Measurements from ENCODE around the gene CHRNA7.

CHRNA7 gene

DNA sequence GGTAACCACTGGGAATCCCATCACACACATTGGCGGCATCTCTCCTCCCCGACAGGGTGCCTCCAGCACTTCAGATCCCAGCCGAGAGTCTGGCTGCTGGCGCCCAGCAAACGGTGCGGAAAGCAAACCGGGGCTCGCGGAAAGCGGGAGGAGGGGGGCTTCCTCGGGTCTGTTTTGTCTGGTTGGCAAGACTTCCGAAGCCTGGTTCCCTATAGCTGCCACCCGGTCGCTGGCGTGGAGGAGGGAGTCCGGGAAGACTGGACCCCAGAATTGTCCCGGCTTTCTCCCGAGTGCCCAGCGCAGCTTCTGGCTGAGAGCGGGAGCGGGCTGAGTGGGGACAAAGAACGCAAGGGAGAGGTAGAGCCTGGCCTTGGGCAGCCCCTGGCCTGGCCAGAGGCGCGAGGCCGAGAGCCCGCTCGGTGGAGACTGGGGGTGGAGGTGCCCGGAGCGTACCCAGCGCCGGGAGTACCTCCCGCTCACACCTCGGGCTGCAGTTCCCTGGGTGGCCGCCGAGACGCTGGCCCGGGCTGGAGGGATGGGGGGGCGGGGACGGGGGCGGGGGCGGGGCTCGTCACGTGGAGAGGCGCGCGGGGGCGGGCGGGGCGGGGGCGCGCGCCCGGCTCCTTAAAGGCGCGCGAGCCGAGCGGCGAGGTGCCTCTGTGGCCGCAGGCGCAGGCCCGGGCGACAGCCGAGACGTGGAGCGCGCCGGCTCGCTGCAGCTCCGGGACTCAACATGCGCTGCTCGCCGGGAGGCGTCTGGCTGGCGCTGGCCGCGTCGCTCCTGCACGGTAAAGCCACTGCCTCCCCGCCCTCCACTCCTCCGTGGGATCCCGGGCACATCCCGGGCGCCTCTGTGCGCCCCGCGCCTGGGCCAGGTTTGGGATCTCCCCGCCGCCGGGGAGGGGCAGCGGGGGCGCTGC is at the start of gene CHRNA7:
CHRNA7 (plus strand) TSS at position 654 of the 920 bp plus-strand sequence; CDS start at position 734, 80 bp downstream.
- FAIRE-seq = no peak

DNA sequence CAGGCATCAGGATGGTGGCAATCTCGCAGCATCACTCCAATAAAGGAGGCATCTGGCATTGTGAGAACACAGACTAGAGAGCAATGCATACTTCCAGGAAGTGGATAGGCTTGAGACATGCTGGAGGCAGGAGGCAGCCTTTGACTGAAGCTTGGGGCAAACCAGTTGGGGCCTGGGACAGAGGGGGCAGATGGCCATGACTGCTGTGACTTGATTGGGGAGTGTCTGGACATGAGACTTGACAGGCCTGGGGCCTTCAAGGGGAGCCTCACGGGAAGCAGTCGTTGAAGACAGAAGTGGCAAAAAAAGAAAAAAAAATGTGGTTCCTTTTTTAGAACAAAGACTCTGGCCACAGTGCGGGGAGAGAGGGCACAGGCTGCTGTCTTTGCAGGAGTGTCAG is 44.7 kb upstream of the CHRNA7 start:
- no peak for FAIRE-seq

DNA sequence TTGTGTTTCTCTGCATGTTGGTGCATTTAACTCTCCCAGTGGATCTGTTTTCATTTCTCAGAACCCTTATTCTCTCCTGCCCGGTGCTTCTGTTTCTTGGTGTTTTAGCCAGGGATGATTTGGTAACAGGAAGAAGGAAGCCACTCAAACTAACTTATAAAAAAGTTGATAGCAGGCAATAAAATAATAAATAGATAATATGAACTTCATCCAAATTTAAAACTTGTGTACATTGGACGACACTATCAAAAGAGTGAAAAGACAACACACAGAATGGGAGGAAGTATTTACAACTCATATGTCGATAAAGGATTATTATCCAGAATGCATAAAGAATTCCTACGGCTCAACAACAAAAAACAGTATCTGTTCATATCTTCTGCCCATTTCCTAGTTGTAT is 37.3 kb upstream of the CHRNA7 start:
- no peak for FAIRE-seq

DNA sequence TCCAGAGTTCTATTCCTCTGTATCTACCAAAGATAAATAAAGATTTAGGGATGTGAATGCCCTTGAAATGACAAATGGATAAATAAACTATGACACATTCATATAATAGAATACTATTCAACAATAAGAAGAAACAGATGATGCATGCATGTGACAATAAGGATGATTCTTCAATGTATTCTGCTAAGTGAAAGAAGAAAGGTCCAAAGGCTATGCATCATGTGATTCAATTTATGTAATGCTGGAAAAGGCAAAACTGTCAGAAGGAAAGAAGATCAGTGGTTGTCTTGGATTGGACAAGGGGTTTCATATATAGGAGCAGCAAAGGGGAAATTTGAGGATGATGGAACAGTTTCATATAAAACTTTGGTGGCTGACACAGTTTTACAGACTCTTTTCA is 32.6 kb upstream of the CHRNA7 start:
- FAIRE-seq = no peak

DNA sequence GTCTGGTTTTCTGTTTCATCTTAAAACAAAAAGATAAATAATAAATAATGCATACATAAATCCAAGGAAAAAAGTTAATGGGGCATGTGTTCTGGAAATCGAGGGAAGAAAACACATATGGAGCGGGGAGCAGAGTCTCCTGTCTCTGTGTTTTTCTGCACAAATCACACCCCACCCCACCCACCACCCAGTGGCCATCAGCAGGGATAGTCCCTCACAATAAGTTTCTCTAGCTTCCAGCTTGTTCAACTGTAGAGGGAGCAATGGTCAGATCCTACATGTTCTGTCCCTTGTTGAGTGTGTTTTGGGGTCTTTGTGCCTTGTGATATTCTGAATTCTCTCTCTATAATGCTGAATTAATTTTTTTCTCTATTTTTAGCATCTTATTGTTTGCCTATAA is 26.8 kb upstream of the CHRNA7 start:
- no peak for FAIRE-seq

DNA sequence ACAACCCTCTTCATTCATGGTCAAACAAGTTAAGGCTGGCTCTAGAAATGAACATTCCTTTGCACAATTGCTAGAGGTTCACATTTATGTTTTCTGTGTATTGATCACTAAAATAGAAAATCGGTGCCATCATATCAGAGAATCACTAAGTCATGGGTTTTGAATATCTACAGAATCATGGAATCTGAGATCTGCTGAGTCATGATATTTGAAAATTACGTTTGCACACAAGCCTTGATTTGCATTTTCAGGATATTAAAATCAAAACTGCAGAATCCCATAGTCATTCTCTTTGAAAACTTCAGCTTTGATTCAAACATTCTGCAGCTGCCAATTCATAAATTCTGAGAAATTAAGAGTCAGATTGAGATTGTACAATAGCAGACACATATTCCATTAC is 26.1 kb upstream of the CHRNA7 start:
- FAIRE-seq = no peak

DNA sequence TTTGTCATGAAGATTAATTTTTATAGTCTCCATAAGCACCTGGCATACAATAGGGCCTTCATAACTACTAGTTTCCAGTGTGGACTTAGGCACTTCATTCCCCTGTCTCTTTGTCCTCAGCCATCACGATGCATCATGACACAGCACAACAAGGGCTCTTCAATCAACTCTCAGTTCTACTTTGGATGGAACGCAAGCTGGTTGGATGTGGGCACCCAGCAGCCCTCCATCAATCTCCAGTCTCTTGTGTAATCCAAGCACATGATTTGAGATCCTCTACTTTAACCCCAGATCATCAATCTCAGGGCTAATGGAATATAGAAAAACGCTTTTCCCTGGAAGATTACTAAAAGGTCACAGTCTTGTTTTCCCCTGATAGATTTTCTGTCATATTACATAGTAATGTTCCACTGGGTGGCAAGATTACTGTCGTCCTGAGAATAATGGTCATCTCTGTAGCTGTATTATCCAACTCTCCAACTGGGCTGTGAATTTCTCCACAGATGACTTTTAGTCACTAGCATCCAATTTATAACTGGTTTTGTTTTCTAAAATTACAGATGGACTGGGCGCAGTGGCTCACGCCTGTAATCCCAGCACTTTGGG is 22.9 kb upstream of the CHRNA7 start:
- no peak for FAIRE-seq

DNA sequence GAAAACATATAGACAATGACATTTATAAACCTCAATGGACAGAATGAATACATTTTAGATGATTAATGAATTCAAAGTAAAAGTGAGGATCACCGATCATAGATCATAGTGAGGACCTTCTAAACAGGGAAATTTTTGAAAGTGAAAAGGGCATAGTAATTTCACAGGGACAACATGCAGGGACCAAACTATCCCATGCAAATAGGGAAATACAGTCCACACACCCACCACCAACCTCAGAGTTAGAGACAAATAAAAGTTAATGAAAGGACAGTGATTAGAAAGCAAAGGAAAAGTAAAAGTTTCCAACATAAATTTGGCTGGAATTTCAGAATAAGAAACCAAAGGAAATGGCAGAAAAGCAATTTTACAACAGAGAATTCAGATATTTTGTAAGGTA is 15.4 kb upstream of the CHRNA7 start:
- no peak for FAIRE-seq

DNA sequence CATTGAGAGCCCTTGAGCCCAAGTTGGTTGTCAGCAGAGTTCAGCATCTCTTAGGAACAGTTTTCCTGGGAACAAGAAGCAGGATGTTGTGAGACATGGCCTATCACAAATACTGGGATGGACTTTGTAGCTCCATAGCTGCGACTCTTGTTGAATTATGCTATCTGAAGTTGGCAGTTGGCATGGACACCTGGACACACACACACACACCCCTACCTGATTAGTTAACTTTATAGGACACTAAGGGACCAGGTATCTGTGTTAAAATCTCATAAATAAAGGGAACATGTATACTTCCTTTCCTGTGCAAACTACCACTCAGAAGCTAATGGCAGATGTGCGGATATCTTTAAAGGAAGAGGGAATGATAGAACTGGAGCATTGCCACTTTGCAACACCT is 10.2 kb upstream of the CHRNA7 start:
- no peak for FAIRE-seq

DNA sequence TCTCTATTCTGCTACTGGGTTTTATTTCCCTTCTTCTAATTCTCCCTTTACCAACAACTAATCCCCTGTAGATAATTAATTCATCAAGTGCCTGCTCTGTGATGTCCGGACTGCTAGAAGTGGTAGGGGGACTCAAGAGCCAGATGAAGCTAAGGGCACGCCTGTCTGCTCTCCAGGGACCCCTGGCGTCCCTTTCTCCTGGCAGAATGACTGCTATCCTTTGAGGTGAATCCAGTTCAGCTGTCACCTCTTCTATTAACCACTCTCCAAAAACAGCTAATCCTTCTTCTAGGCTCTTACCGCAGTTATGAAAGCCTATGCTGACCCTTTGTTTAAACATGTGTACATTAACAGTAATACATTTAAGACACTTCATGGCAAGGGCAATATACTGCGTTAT is 1.4 kb upstream of the CHRNA7 start:
- no peak for FAIRE-seq

DNA sequence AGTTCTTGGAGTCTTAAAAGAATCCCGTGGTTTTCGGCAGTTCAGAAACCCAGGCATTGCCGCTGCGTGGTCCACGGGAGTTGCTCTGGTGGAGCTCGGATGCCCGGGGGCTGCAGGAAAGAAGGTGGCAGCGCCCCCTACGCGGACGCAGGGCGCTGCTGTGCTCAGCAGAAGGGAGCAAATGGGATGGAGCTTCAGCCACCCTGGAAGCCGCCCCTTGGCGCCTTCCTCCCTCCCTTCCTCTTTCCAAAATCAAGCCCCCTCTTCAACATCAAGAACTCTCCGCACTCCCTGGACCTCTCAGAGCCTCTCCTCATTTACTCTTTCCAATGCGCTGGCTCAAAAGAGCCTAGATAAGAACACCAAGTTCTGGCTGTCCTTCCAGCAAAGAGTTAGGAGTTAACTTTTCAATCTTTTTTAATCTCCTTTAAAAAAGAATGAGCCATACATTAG is 880 bp upstream of the CHRNA7 start:
- FAIRE-seq = no peak

DNA sequence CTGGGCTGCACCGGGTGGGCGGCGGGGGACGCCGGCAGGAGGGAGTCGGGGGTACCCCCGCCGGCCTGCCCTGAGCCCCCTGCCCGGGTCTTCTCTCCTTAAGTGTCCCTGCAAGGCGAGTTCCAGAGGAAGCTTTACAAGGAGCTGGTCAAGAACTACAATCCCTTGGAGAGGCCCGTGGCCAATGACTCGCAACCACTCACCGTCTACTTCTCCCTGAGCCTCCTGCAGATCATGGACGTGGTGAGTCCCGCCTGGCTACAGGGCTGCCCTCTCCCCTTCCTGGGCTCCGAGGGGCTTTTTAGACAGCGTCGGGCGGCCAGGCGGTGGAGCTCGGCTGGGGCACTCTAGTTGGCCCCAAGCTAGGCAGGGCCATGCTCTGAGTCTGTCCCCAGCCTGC is 480 bp downstream of the CHRNA7 start:
- no peak for FAIRE-seq

DNA sequence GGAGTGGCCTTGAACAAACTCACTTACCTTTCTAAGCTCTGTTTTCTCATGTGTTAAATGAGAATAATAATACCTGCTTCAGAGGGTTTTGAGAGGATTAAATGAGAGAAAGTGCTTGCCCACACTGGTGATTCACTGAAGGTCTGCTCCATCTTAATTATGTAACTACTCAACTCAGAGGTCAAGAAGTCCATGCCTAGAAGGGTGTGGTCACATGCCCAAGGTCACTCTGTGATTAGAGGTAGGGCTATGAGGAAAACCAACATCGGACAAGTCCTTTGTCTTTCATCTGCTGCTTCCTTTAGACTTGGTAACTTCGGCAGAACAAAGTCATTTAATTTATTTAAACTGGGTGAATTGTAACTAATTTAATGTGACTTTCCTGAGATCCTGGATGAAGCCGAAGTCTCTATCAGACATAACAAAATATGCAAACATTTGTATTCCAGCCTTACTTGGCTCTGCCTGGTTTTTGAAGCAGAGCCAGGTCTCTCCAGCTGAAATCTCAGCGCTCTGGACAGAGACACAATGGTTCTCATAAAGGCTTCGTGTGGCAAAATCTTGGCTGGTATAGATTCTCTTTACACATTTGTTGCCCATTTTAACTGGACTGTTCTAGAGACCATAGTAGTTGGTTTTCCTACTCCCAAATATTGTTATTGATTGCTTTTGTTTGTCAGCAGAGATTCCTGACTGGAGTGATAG is 3.0 kb downstream of the CHRNA7 start:
- no peak for FAIRE-seq

DNA sequence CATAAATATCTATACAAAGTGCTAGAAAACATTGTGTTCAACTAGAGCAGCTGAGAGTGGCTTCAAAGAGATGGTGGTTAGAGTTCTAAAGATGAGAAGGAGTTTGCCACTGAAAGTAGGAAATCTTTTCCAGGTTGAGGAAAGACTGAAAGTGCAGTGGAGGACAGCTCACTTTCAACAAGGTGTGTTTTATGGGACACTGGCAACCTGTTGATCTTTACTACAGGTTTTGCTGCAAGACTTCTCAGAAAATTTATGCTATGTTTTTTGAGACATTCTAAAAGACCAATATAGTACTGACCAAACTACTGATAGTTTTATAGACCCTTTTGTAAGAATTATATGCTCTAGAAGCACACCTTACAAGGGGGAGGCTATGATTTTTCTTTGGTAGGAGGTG is 3.8 kb downstream of the CHRNA7 start:
- no peak for FAIRE-seq

DNA sequence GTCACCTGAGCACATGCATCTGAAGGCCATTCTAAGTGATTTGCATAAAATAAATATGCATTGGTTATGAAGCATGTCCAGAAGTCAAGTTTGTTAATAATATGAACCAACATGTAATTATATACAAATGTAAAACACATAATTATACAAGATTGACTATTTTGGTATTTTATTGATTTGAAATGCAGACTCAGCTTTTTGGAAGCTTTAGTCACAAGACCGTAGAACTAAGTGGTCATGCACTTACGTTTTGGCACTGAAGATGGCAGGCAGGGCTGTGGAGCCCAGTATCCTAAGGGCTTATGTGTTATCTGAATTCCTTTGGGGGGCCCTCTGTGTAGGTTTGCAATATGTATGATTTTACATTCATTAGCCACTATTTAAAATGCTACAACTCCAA is 5.0 kb downstream of the CHRNA7 start:
- FAIRE-seq = no peak

DNA sequence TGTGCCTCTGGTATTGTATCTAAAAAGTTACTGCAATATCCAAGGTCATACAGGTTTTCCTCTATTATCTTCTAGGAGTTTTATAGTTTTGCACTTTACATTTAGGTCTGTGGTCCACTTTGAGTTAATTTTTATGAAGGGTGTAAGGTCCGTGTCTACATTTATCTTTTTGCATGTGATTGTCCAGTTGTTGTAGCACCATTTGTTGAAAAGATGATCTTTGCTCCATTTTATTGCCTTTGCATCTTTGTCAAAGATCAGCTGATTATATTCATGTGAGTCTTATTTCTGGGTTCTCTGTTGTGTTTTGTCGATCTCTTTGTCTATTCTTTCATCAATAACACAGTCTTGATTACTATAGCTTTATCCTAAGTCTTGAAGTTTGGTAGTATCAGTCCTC is 6.7 kb downstream of the CHRNA7 start:
- FAIRE-seq = no peak

DNA sequence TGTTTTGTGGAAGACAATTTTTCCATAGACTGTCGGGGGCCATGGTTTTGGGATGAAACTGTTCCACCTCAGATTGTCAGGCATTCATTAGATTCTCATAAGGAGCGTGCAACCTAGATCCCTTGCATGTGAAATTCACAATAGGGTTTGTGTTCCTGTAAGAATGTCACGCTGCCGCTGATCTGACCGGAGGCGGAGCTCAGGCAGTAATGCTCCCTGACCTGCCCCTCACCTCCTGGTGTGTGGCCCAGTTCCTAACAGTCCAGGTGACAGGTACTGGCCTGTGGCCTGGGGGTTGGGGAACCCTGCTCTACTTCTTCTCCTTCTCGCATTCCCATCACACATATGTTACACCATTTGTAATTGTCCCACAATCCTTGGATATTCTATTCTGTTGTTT is 11.0 kb downstream of the CHRNA7 start:
- no peak for FAIRE-seq

DNA sequence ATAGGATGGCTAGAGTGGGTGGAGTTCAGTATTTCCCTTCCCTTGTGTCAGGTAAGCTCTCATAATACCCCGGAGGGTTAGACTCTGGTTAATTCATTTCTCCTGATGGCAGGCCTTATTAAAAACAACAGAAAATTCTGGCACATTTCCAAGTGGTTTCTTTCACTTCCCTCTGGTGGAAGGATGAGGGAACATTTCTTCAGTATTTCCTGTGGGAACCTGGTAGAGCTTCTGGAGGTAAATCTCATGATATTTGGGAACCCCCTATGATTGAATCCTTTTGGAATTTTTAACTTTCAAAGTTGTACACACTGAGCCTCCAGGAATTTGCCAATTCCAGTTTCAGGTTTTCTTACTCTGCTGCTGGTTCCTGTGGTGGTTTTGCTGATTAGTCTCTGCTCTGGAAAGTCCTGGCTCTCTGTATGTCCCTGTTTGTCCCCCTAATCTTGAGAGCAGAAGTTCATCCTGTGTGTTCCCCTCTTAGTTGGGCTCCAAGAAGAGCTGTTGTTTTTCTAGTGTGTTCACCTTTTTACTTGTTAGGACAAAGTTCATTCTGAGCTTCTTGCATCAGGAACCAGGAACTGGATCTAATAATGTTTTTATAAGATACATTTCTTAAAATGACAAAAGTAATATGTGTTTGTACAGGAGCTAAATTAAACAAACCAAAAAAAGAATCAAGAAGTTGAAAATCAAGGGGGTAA is 12.1 kb downstream of the CHRNA7 start:
- no peak for FAIRE-seq

DNA sequence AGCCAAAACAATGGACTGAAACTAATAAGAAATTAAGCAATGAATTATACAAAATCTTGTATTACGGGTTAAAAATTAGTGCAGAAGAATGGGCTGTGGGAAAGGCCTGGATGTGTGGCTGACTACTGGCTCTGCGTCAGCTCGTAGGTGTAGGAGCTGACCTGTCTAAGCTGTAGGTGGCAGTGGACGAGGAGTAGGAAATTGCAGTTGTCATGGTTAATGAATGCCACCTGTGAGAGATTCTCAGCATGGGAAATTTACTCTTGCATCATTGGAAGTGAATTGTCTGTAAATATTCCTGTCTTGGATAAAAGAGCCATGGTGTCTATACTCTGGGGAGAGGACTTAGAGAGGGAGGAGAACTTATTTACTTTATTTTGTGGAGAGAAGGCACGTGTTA is 23.4 kb downstream of the CHRNA7 start:
- no peak for FAIRE-seq

DNA sequence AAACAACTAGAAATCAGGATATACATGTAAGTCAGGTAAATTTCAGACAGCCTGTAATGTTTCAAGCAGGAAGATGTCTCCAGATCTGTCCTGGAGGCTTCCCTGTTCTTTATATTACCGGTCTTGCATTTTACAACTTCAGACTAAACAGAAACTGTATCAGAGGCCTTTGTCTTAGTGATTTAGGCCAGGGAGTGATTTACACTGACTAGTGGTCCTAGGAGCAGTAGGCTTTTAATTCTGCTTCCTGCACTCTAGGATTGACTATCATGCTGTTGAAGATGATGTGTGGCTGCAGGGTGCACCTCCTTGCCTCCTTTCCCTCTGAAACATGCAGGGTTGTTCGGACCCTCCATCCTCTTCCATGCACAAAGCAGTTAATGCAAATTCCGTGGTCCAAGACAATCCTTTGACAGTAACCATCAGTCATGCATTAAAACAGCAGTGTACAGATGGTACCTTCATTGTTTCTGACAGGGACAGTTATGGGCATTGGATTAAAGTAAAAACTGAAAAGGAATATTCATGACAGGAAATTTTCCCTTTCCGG is 27.6 kb downstream of the CHRNA7 start:
- FAIRE-seq = no peak

DNA sequence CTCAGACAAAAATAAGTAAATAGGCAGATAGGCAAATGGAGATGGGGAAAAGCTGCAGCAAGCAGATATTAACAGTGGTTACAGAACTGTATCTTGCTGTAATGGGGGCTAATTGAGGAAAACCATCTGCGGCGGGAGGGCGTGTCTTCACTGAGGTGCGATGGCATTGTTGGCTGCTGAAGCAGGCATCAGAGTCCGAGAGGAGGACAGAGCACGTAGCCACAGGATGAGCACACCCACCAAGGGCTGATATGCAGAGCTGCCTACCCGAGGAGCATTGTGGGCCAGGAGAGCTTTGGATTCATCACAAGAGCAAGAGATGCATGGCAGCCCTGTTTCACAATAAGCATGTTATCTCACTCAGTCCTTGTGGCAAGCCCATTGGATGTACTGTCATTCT is 30.4 kb downstream of the CHRNA7 start:
- no peak for FAIRE-seq

DNA sequence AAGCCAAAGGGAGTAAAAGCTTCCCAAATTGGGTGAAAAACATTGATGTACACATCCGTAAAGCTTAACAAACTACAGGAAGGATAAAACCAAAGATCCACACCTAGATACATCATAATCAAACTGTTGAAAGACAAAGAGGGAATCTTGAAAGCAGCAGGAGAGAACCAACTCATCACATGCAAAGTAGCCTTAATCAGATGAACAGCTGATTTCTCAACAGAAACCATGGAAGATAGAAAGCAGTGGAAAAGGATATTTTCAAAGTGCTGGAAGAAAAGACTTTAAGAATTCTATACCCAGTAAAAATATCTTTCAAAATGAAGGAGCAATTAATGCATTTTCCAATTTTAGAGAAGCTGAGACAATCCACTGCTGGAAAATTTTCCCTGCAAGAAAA is 36.8 kb downstream of the CHRNA7 start:
- FAIRE-seq = no peak

DNA sequence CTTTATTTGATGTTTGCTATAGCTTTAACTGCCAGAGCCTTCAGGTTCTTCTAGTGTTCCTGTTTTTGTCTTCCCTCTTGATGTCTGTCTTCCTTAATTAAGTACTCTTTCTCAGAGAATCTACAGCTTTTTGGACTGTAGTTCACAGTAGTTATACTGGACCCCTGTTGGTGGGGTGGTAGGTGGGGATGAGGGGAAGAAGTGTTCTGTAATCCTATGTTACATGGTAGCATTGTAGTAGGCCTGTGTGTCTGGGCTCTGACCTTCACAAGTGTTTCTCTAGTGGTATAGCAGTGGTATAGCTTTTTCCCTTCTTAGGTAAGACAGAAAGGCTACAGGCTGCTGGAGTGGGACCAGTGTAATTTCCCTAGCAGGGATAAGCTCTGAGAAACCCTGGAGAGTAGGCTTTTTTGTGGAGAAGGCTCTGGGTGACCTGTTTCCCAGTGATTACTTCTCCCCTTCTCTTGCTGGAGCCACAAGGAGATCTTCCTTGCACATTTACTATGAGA is 59.6 kb downstream of the CHRNA7 start:
- no peak for FAIRE-seq
